Suprapubic skin (tissue), 4 donors: ENCODE data around the gene SYF2. TPM values are rescaled to one million over a fixed set of nuclear protein-coding genes. Genes with fewer than 3 reads are reported as not detected.
"Not testable (repeated sequence)": the region's sequence is repeated elsewhere in the genome, so short reads cannot be mapped to it uniquely, and the experiment has no call there.

ENCODE experiments used
- DNase-seq, 2 donors: peaks; one replicate each; pipeline ENCODE4 v3.0.0-alpha.2; 2019; ENCODE audit warnings: low spot score in 2 of 2
- H3K27ac ChIP-seq: fragments of 200-600 bp; sonication (generic); one replicate; pipeline ENCODE4 v1.5.1; 2019
- H3K27me3 ChIP-seq: fragments of 200-600 bp; sonication (generic); one replicate; pipeline ENCODE4 v1.5.1; 2019
- H3K36me3 ChIP-seq: fragments of 200-600 bp; sonication (generic); one replicate; pipeline ENCODE4 v1.5.1; 2019
- H3K4me1 ChIP-seq: fragments of 200-600 bp; sonication (generic); one replicate; pipeline ENCODE4 v1.5.1; 2019
- H3K4me3 ChIP-seq: fragments of 200-600 bp; sonication (generic); one replicate; pipeline ENCODE4 v1.5.1; 2019; ENCODE audit warnings: mild to moderate bottlenecking
- H3K9me3 ChIP-seq: fragments of 200-600 bp; sonication (generic); one replicate; pipeline ENCODE4 v1.5.1; 2019
- EP300 ChIP-seq: sonication (generic); formaldehyde crosslinking; IDR thresholded peaks from one replicate; pipeline ENCODE4 v1.6.1; 2017; ENCODE audit warnings: antibody characterized with exemption
- POLR2A ChIP-seq, 2 donors: fragments of 450-650 bp; IDR thresholded peaks; one replicate each; pipeline ENCODE4 v1.6.1; 2017; ENCODE audit warnings: antibody characterized with exemption in 2 of 2, mild to moderate bottlenecking in 2 of 2, moderate library complexity in 2 of 2
- POLR2AphosphoS5 ChIP-seq, 3 donors: sonication (generic); formaldehyde crosslinking; IDR thresholded peaks; one replicate each; pipeline ENCODE4 v1.6.1; 2017; ENCODE audit warnings: antibody characterized with exemption in 3 of 3
- WGBS: methylation state at CpG from one replicate; pipeline ENCODE4 v1.1.5; 2018; 5-methylcytosine and 5-hydroxymethylcytosine counted together
- total RNA-seq, 4 donors: library from RNA; depleted of rRNA; stranded (reverse); fragments of >200 nt; gene quantifications; one replicate each; pipeline ENCODE4 v1.1.0, GENCODE V29; 2016
- TF ChIP-seq, protein P1 (sequence below), 2 donors: fragments of 200-600 bp in 1 of 2; fragments of 450-650 bp in 1 of 2; sonication (generic) in 1 of 2; IDR thresholded peaks; one replicate each; pipeline ENCODE4 v1.5.1; 2016 to 2019; ENCODE audit warnings: antibody characterized with exemption in 2 of 2, mild to moderate bottlenecking in 1 of 2, moderate library complexity in 1 of 2

SYF2 gene
- total RNA-seq, 4 donors from 2014 or later: 37.2 to 57.9 (median 46.2) TPM

DNA sequence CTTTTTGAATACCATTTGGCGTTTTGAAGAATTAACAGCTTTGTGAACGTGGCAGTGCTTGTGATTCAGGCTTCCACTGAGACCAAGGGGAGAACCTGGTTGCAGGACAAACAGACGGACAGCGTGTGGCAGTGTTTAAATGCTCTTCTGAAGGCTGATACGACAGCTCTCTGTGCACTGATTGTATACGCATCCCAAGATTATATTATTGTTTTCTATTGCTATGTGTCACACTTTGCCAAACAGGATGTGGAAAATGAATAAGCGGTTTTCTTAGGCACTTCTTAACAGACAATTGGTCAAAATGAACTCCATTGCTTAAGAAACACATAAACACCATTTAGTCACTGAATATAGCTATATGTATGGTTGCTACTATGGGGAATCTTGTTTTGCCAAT is 27.5 kb upstream of the SYF2 start:
- H3K36me3 ChIP-seq, H3K9me3 ChIP-seq, H3K27ac ChIP-seq, DNase-seq, H3K4me1 ChIP-seq, H3K4me3 ChIP-seq, H3K27me3 ChIP-seq: not testable (repeated sequence)
- WGBS: 45% methylated on average over 7 of the region's 7 CpGs

DNA sequence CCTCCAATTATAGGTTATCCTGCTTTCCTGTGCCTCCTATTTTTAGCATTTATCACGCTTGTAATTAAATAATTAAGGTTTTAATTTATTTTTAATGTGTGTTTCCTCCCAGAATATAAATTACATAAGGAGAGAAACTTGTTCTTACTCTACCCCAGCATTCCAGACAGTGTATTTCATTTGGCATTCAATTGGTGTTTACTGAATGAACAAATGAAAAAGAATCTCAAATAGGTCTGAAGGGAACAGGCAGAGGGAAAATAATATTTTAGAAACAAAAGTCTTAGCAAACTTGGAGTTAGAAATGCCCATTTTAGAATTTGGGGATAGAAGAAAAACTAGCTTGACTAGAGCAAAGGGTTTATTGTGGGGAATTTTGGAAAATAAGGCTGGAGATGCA is 24.9 kb upstream of the SYF2 start:
- H3K4me3 ChIP-seq: no peak overlapping the region
- no peak for DNase-seq
- whole genome bisulfite sequencing: 25% methylated on average over 1 of the region's 1 CpG
- H3K9me3 ChIP-seq: no peaks in the 10 kb centered on the region
- TF ChIP-seq, protein P1, sequence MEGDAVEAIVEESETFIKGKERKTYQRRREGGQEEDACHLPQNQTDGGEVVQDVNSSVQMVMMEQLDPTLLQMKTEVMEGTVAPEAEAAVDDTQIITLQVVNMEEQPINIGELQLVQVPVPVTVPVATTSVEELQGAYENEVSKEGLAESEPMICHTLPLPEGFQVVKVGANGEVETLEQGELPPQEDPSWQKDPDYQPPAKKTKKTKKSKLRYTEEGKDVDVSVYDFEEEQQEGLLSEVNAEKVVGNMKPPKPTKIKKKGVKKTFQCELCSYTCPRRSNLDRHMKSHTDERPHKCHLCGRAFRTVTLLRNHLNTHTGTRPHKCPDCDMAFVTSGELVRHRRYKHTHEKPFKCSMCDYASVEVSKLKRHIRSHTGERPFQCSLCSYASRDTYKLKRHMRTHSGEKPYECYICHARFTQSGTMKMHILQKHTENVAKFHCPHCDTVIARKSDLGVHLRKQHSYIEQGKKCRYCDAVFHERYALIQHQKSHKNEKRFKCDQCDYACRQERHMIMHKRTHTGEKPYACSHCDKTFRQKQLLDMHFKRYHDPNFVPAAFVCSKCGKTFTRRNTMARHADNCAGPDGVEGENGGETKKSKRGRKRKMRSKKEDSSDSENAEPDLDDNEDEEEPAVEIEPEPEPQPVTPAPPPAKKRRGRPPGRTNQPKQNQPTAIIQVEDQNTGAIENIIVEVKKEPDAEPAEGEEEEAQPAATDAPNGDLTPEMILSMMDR (IDR thresholded peaks at IDR 0.05): no peak
- TF ChIP-seq POLR2A (IDR thresholded peaks at IDR 0.05): no peak
- TF ChIP-seq POLR2AphosphoS5 (IDR thresholded peaks at IDR 0.05): no peak
- no peak for TF ChIP-seq EP300
- no peaks in the 10 kb centered on the region for H3K27me3 ChIP-seq
- H3K4me1 ChIP-seq: no peaks in the 10 kb centered on the region
- H3K27ac ChIP-seq: no peak overlapping the region
- H3K36me3 ChIP-seq: no peaks in the 10 kb centered on the region

DNA sequence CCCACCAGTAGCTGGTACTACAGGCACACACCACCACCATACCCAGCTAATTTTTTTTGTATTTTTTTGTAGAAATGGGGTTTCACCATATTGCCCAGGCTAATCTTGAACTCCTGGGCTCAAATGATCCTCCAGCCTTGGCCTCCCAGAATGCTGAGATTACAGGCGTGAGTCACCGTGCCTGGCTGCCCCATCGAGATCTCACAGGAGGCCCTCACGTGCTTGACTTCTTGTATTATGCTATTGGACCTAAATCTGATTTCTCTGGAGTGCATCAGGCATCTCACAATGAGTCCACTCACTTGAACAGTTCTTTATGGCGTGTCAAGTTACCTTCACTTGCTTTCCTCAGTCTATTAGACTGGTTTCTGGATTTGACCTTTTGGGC is 24.3 kb upstream of the SYF2 start:
- no peaks in the 10 kb centered on the region for H3K4me1 ChIP-seq
- WGBS: 96% methylated on average over 5 of the region's 5 CpGs
- TF ChIP-seq POLR2AphosphoS5 (IDR thresholded peaks at IDR 0.05) (no peak), EP300 (no peak), POLR2A (IDR thresholded peaks at IDR 0.05) (no peak)
- TF ChIP-seq, protein P1 (IDR thresholded peaks at IDR 0.05): no peak

DNA sequence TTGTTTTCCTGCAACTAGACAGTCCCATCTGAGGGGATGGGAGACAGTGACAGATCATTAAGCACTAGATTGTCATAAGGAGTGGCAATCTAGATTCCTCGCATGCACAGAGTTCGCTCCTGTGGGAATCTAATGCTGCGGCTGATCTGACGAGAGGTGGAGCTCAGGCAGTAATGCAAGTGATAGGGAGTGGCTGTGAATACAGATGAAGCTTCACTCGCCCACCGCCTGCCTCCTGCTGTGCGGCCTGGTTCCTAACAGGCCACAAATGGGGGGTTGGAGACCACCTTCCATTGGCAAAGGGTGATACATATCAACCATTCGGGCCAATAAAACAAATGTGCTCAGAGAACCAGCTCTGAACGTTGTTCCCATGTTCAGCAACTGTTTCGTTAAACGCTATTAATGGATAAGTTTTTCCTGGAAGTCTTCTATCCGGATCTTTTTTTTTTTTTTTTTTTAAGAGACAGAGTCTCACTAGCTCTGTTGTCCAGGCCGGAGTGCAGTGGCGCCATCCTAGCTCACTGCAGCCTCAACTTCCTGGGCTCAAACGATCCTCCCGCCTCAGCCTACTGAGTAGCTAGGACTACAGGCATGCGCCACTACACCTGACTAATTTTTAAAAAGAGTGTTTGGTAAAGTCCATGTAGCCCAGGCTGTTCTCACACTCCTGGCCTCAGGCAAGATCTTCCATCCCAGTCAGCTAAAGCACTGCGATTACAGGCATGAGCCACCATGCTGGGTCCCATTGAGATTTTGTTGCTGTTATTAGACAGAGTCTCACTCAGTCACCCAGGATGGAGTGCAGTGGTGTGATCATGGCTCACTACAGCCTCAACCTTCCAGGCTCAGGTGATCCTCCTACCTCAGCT is 23.6 kb upstream of the SYF2 start:
- no peaks in the 10 kb centered on the region for H3K36me3 ChIP-seq
- no peak for TF ChIP-seq POLR2A (IDR thresholded peaks at IDR 0.05)
- TF ChIP-seq, protein P1 (IDR thresholded peaks at IDR 0.05): no peak
- no peak for TF ChIP-seq EP300
- TF ChIP-seq POLR2AphosphoS5 (IDR thresholded peaks at IDR 0.05): no peak
- no peak overlapping the region for H3K27ac ChIP-seq
- WGBS: 82% methylated on average over 18 of the region's 18 CpGs
- no peak for DNase-seq
- no peak overlapping the region for H3K4me3 ChIP-seq
- no peaks in the 10 kb centered on the region for H3K4me1 ChIP-seq
- no peaks in the 10 kb centered on the region for H3K27me3 ChIP-seq
- H3K9me3 ChIP-seq: no peaks in the 10 kb centered on the region

More for the DNA sequence above, 24.3 kb upstream of the SYF2 start:
- Histone ChIP-seq H3K27ac (no peak overlapping the region), H3K36me3 (no peaks in the 10 kb centered on the region), H3K4me3 (no peak overlapping the region), H3K27me3 (no peaks in the 10 kb centered on the region), H3K9me3 (no peaks in the 10 kb centered on the region)
- DNase-seq: no peak

DNA sequence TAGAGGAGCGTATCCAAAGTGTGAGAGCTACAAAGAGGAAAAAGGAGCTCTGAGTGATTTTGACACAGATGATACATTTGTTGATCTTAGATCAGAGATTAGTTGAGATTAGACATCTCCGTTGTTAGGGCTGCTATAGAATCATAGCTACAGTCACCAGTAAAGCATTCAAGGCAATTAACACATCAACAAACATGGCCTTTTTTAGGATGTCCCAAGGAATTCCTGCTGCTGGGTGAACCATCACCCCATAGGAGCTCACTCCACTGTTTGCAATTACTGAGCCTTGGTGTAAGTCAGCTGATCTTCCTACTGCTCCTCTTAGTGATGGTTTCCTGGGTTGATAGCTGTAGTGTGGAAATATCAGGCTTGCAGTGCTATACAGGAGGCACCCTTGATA is 21.6 kb upstream of the SYF2 start:
- H3K9me3 ChIP-seq: no peaks in the 10 kb centered on the region
- H3K36me3 ChIP-seq: no peaks in the 10 kb centered on the region
- H3K27me3 ChIP-seq: no peaks in the 10 kb centered on the region
- no peak for DNase-seq
- TF ChIP-seq POLR2A (IDR thresholded peaks at IDR 0.05): no peak
- TF ChIP-seq, protein P1 (IDR thresholded peaks at IDR 0.05): no peak
- TF ChIP-seq EP300: no peak
- no peak for TF ChIP-seq POLR2AphosphoS5 (IDR thresholded peaks at IDR 0.05)
- H3K4me1 ChIP-seq: no peaks in the 10 kb centered on the region
- no peak overlapping the region for H3K27ac ChIP-seq
- 84% methylated on average over 2 of the region's 2 CpGs for WGBS
- H3K4me3 ChIP-seq: no peak overlapping the region
